K562 (cell line): ENCODE results near the gene CNPY3. TPM values are rescaled to one million over a fixed set of nuclear protein-coding genes. Genes with fewer than 3 reads are reported as not detected.

Experiments used
- ATAC-seq: fragments of 200-7000 bp; cut with Tn5 transposase; 3 replicates; pipeline ENCODE4 v1.9.1; 2020; ENCODE audit warnings: moderate library complexity
- BruUV-seq: library from RNA; stranded (reverse); fragments of 400-500 nt; replicated peaks from 2 replicates; lab custom pipeline; 2021; lab: Mats Ljungman, UMichigan
- CTCF ChIA-PET: fragments of 300-600 bp; formaldehyde crosslinking; extraction: SDS; loops from one replicate; lab custom pipeline; 2021; ENCODE audit warnings: low intra/inter-chr PET ratio; lab: Yijun Ruan, JAX
- POLR2A ChIA-PET: fragments of 300-600, 350-650 bp; sonication (Branson Sonifier 250); formaldehyde crosslinking; extraction: SDS; loops from one replicate; lab custom pipeline; 2021; ENCODE audit warnings: antibody characterized with exemption, inconsistent platforms; lab: Yijun Ruan, JAX
- DNase-seq, 4 experiments: peaks; one replicate each; pipeline versions ENCODE4 v3.0.0 to v3.0.0-alpha.2; 2011 to 2018; ENCODE audit warnings: low spot score in 3 of 4, mixed read lengths in 3 of 4; ENCODE audit errors: extremely low read depth in 1 of 4
- FAIRE-seq: peaks from 2 replicates; lab custom pipeline; 2011; peaks lifted over from hg19 to GRCh38; lab: Jason Lieb, UNC
- H2AFZ ChIP-seq: 2 replicates; pipeline ENCODE4 v1.6.0; 2011; ENCODE audit warnings: low read depth, low read length, control low read depth, inconsistent platforms
- H3K27ac ChIP-seq: fragments of 200-600 bp; 3 replicates; pipeline ENCODE4 v1.8.0; 2011; ENCODE audit warnings: low read depth, mild to moderate bottlenecking, control low read depth, inconsistent platforms, low read length, moderate library complexity, mixed read lengths; ENCODE audit errors: extremely low read depth
- H3K27me3 ChIP-seq, 2 experiments: fragments of 300-600 bp in 1 of 2; 2 replicates in 1 of 2; 3 replicates in 1 of 2; pipeline versions ENCODE4 v1.6.0 to v1.8.0; 2011; ENCODE audit warnings: inconsistent platforms in 2 of 2, low read length in 2 of 2, mild to moderate bottlenecking in 1 of 2, mixed read lengths in 1 of 2, moderate library complexity in 1 of 2; ENCODE audit not compliant: control insufficient read depth in 2 of 2, insufficient read depth in 2 of 2
- H3K36me3 ChIP-seq: fragments of 300-600 bp; 3 replicates; pipeline ENCODE4 v1.8.0; 2011; ENCODE audit warnings: mild to moderate bottlenecking, low read length, inconsistent platforms; ENCODE audit not compliant: control insufficient read depth, insufficient read depth
- H3K4me1 ChIP-seq, 2 experiments: fragments of 200-600 bp in 1 of 2; replicated peaks in 1 of 2; 2 replicates in 1 of 2; 3 replicates in 1 of 2; pipeline versions ENCODE4 v1.5.1 to v1.8.0; 2011; ENCODE audit warnings: inconsistent platforms in 2 of 2, low read length in 2 of 2, mild to moderate bottlenecking in 1 of 2, mixed read lengths in 1 of 2, moderate library complexity in 1 of 2; ENCODE audit not compliant: control insufficient read depth in 2 of 2, insufficient read depth in 2 of 2
- H3K4me2 ChIP-seq: 2 replicates; pipeline ENCODE4 v1.6.1; 2011; ENCODE audit warnings: low read length, control low read depth, inconsistent platforms, mixed read lengths; ENCODE audit not compliant: insufficient read depth
- H3K4me3 ChIP-seq: fragments of 200-600 bp; sonication (generic), shearing (Covaris generic); 2 replicates; pipeline ENCODE4 v1.5.1; 2016; ENCODE audit warnings: control low read depth, inconsistent platforms
- H3K79me2 ChIP-seq: fragments of 200-600 bp; 3 replicates; pipeline ENCODE4 v1.8.0; 2011; ENCODE audit warnings: low read length, inconsistent platforms; ENCODE audit not compliant: control insufficient read depth, insufficient read depth
- H3K9ac ChIP-seq, 2 experiments: 2 replicates each; pipeline versions ENCODE4 v1.6.0 to v1.6.1; 2011; ENCODE audit warnings: low read depth in 2 of 2, low read length in 2 of 2, control low read depth in 1 of 2, inconsistent platforms in 1 of 2, mild to moderate bottlenecking in 1 of 2, mixed read lengths in 1 of 2; ENCODE audit not compliant: insufficient read depth in 1 of 2
- H3K9me1 ChIP-seq: one replicate; pipeline ENCODE4 v1.6.0; 2011; ENCODE audit warnings: inconsistent platforms, mild to moderate bottlenecking, low read length, moderate library complexity; ENCODE audit not compliant: control insufficient read depth, insufficient read depth
- H3K9me3 ChIP-seq: replicated peaks from 2 replicates; pipeline ENCODE4 v1.5.1; 2011; ENCODE audit warnings: low read depth, low read length, inconsistent platforms; ENCODE audit not compliant: control insufficient read depth, insufficient read depth
- H4K20me1 ChIP-seq: replicated peaks from 2 replicates; pipeline ENCODE4 v1.6.1; 2011; ENCODE audit warnings: low read length, inconsistent platforms, mixed read lengths; ENCODE audit not compliant: control insufficient read depth, insufficient read depth
- EZH2 ChIP-seq: IDR thresholded peaks from 2 replicates; pipeline ENCODE4 v1.6.1; 2012; ENCODE audit warnings: low read depth, mild to moderate bottlenecking, inconsistent platforms, low read length, borderline replicate concordance
- MCM2 ChIP-seq: fragments of 450-650 bp; IDR thresholded peaks from 2 replicates; pipeline ENCODE4 v1.6.1; 2017; ENCODE audit warnings: low read depth, mild to moderate bottlenecking
- NFIC ChIP-seq: fragments of 450-650 bp; IDR thresholded peaks from 2 replicates; pipeline ENCODE4 v1.6.1; 2017; ENCODE audit warnings: mild to moderate bottlenecking, inconsistent platforms
- SAFB2 ChIP-seq: fragments of 200-400 bp; formaldehyde crosslinking; IDR thresholded peaks from 2 replicates; pipeline ENCODE4 v1.6.1; 2018; ENCODE audit warnings: borderline replicate concordance, low read length, low read depth, moderate library complexity; ENCODE audit not compliant: severe bottlenecking
- ZNF133 ChIP-seq: fragments of 250-450 bp; sonication (Bioruptor Pico); IDR thresholded peaks from 2 replicates; pipeline ENCODE4 v1.4.0; 2020; ENCODE audit warnings: mild to moderate bottlenecking
- ZNF512 ChIP-seq: IDR thresholded peaks from 2 replicates; pipeline ENCODE4 v1.6.1; 2016; ENCODE audit warnings: missing genetic modification characterization, missing compliant biosample characterization
- WGBS: fragments of 100-300 bp; shearing (Covaris generic); methylation state at CpG from one replicate; pipeline ENCODE4 v1.1.6; 2016; ENCODE audit warnings: low coverage, mixed read lengths; ENCODE audit not compliant: insufficient coverage; ENCODE audit errors: missing lambda C conversion rate; 5-methylcytosine and 5-hydroxymethylcytosine counted together
- in situ Hi-C: fragments of 300-500 bp; cut with MboI; formaldehyde crosslinking; loops from 4 replicates; pipeline ENCODE4 v1.15.0; 2018; ENCODE audit warnings: inconsistent platforms, mixed read lengths
- intact Hi-C: fragments of 100-400 bp; cut with micrococcal nuclease; formaldehyde crosslinking; loops from 2 replicates; pipeline ENCODE4 v1.14.2; 2022
- polyA plus RNA-seq, 8 experiments: library from polyadenylated mRNA; depleted of rRNA in 4 of 8; stranded (reverse) in 5 of 8; unstranded in 3 of 8; fragments of >200 nt; fragmentation: Nextera tagmentation in 2 of 8; fragmentation: Illumina TruSeq in 1 of 8; extraction: Ambion mirVana in 2 of 8; extraction: Trizol in 1 of 8; gene quantifications; 2 replicates each; pipeline versions ENCODE4 v1.2.1 to v1.2.3, GENCODE V29; 2011 to 2014; ENCODE audit warnings: inconsistent platforms in 1 of 8, missing spikeins in 1 of 8
- total RNA-seq, 7 experiments: library from RNA; depleted of rRNA in 6 of 7; stranded (reverse); fragments of >200 nt in 6 of 7; fragmentation: Illumina TruSeq in 2 of 7; extraction: Trizol in 2 of 7; gene quantifications; 2 replicates each; pipeline versions ENCODE4 v1.2.1 to v1.2.3, GENCODE V29; 2011 to 2021; ENCODE audit warnings: low replicate concordance in 1 of 7

CNPY3 gene
- total and polyA plus RNA-seq, 9 of the 15 experiments (the other 6 are each of a cell fraction or from before 2014, with no cell fraction given) = 2.4 to 37.4 (median 21.2) TPM

DNA sequence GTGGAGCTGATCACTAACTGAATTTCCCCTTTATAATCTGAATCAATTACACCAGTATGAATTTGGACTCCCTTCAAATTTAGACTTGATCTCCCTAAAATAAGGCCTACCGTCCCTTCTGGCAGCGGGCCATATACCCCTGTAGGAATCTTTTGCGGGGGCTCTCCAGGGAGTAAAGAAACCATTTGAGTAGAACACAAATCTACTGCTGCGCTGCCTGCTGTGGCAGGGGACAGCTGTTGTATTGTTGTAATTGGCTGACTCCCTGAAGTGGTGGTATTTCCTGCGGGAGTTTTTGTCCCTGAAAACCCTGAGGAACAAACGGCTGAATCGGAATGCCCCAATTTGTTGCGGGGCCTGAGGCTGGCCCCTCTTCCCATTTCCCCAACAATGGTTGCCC lies 29.4 kb upstream of the CNPY3 start:
- in situ Hi-C loops (no loop called here), intact Hi-C loops (loop anchor here (1.0 to 10.0 kb wide), 7 partner anchors 62 to 733 kb away; partner anchors contain the start of genes GNMT and TBCC)
- no peak overlapping the region for H3K4me3 ChIP-seq
- POLR2A ChIA-PET = interaction anchor here (0.6 to 1.5 kb wide), 3 partner anchors 14 to 516 kb away, joined by 3 to 5 read pairs (median 4); no protein-coding TSS in a partner anchor
- no peaks in the 10 kb centered on the region for H3K27me3 ChIP-seq
- H3K9ac ChIP-seq = no peak overlapping the region
- no peak overlapping the region for H3K4me2 ChIP-seq
- H3K79me2 ChIP-seq = no peaks in the 10 kb centered on the region
- H3K4me1 ChIP-seq = peaks cover 0 to 7% of the 10 kb centered on the region in 2 experiments; a peak in 3 of 5 replicates
- BruUV-seq = no TSS peak
- H3K9me3 ChIP-seq = no peaks in the 10 kb centered on the region
- CTCF ChIA-PET = interaction anchor here (1.9 to 2.9 kb wide), 3 partner anchors 239 to 733 kb away, joined by 7 to 26 read pairs (median 20); no protein-coding TSS in a partner anchor
- ATAC-seq = no peak
- WGBS = 38% methylated on average over 8 of the region's 8 CpGs
- no peak for FAIRE-seq
- H4K20me1 ChIP-seq = no peaks in the 10 kb centered on the region
- H3K36me3 ChIP-seq = no peaks in the 10 kb centered on the region
- H2AFZ ChIP-seq = no peak overlapping the region
- no peak for DNase-seq
- 0 out of 2 replicates have a peak, but pooled peaks have one; percentile 6 for TF ChIP-seq NFIC
- TF ChIP-seq SAFB2 = no peak
- TF ChIP-seq EZH2 = no peak
- TF ChIP-seq ZNF133 (CRISPR knock-in tag) = no peak
- TF ChIP-seq ZNF512 = no peak
- no peak for TF ChIP-seq MCM2
- H3K27ac ChIP-seq = no peak overlapping the region
- no peaks in the 10 kb centered on the region for H3K9me1 ChIP-seq
